Adipocyte (in vitro differentiated cells): ENCODE measurements around the gene EPM2AIP1.
A peak's percentile ranks its signal among the peaks of the same experiment; 100 is the strongest.

Experiments used
- DNase-seq: peaks from one replicate; pipeline ENCODE4 v3.0.0-alpha.2; 2015; ENCODE audit warnings: low read depth
- H3K27me3 ChIP-seq: replicated peaks from 2 replicates; pipeline ENCODE4 v1.7.0; 2013; ENCODE audit warnings: mild to moderate bottlenecking, low read length, moderate library complexity; ENCODE audit not compliant: control insufficient read depth, insufficient read depth
- H3K36me3 ChIP-seq: 2 replicates; pipeline ENCODE4 v1.7.0; 2013; ENCODE audit warnings: low read length, mild to moderate bottlenecking, moderate library complexity; ENCODE audit not compliant: control insufficient read depth, insufficient read depth, severe bottlenecking
- H3K4me1 ChIP-seq: 2 replicates; pipeline ENCODE4 v1.7.0; 2013; ENCODE audit warnings: mild to moderate bottlenecking, low read length, moderate library complexity; ENCODE audit not compliant: control insufficient read depth, insufficient read depth
- H3K4me3 ChIP-seq: 2 replicates; pipeline ENCODE4 v1.7.0; 2013; ENCODE audit warnings: mild to moderate bottlenecking, low read length, moderate library complexity
- H3K9ac ChIP-seq: 2 replicates; pipeline ENCODE4 v1.7.0; 2013; ENCODE audit warnings: mild to moderate bottlenecking, low read length, moderate library complexity
- H3K9me3 ChIP-seq: 2 replicates; pipeline ENCODE4 v1.7.0; 2013; ENCODE audit warnings: mild to moderate bottlenecking, low read length, moderate library complexity; ENCODE audit not compliant: control insufficient read depth

EPM2AIP1 gene

DNA sequence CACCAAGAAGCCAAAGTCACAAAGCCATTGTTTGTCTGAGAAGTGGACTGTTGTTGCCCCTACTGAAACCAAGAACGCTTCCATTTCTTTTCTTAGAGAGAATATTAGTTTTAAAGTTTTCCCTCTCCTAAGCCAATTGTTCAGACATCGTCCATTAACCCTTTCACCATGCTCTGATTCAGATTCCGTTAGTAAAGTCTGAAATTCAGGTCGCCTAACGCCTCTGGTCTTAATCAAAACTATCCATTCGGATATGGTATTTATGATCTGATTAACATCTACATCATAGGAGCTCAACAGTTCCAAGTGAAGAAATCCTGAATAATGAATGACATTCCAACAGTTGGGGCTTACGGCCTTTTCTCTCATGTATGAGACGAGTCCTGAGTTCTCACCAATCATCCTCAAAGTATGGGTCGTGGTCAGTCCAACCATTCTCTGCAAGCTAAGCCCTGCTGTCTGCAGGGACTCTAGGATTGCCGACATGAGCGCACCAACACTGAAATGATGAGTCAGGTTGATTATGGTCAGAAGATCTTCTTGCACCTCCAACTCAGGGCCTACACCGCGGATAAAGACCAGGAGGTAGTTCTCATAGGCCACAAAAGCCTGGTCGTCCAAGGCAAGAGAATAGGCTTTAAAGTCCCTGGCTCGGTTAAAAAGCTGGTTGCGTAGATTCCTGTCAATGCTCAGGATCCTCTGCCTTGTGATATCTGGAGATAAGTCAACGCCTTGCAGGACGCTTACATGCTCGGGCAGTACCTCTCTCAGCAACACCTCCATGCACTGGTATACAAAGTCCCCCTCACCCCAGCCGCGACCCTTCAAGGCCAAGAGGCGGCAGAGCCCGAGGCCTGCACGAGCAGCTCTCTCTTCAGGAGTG lies 767 bp downstream of the EPM2AIP1 start:
- no peaks in the 10 kb centered on the region for H3K27me3 ChIP-seq
- DNase-seq, result peak; percentile 57
- no peaks in the 10 kb centered on the region for H3K9me3 ChIP-seq
- H3K4me3 ChIP-seq, result peak overlapping the region; percentile 99
- H3K4me1 ChIP-seq, result peaks cover 38% of the 10 kb centered on the region
- peaks cover 27% of the 10 kb centered on the region for H3K36me3 ChIP-seq
- peak overlapping the region; percentile 99 for H3K9ac ChIP-seq

DNA sequence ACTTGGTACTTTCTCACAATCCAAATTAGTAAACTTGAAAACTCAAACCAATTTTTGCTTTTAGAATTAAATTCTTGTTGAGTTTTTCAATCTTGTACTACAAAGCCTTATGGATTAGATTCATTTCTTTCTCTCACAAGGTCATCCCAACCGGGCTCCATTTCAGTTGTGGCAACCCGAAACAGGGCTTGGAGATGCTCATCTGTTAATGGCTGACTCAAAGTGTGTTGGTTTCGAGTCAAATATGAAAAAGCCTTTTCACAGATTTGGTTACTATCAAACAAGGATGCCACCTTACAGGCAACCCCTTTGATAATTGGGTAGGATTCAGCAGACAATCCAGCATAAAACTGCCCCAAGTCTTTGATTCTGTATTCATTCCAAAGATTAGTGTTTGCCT lies 1.8 kb downstream of the EPM2AIP1 start:
- Histone ChIP-seq H3K4me3 (peak overlapping the region; percentile 99), H3K9ac (peak overlapping the region; percentile 99), H3K4me1 (peaks cover 38% of the 10 kb centered on the region), H3K36me3 (peaks cover 27% of the 10 kb centered on the region), H3K9me3 (no peaks in the 10 kb centered on the region), H3K27me3 (no peaks in the 10 kb centered on the region)
- DNase-seq, result no peak

DNA sequence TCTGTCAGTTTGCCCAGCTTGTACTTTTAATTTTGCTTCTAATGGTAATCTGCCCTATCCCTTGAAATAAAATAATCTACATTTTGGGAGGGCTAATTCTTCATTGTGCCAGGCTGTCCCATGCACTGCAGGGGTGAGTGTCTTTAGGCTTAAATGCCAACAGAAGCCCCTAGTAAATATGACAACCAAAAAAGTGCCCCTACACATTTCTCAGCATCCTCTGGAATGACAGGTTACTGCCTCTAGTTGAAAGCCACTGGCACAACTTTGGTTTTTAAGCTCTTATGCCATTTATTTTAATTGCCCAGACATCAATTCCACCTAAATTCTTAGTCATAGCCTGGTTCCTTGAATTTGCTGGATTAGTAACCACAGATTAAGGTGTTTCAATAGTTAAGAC lies 3.4 kb downstream of the EPM2AIP1 start:
- Histone ChIP-seq H3K4me3 (peak overlapping the region; percentile 99), H3K36me3 (peaks cover 38% of the 10 kb centered on the region), H3K9ac (peak overlapping the region; percentile 99), H3K4me1 (peaks cover 37% of the 10 kb centered on the region), H3K27me3 (no peaks in the 10 kb centered on the region), H3K9me3 (no peaks in the 10 kb centered on the region)
- no peak for DNase-seq

DNA sequence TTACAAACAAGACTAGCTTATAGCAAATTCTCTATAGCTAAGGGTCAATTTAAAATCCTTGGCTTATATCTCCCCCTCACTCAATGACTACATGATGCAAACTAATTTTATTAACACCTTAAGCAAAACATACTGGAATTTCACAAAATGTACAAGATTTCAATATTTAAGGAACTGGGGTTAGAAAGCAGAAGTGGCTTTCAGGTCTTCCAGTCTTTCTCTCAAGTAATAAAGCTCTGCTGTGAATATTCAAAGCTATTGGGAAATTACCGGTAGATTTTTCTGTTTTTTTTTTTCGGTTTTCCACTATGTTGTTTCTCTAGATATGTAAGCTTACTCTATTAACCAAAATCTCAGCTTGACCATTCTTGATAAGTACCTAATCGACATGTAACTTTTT lies 3.9 kb downstream of the EPM2AIP1 start:
- Histone ChIP-seq H3K4me3 (peak overlapping the region; percentile 99), H3K36me3 (peaks cover 43% of the 10 kb centered on the region), H3K27me3 (no peaks in the 10 kb centered on the region), H3K9ac (peak overlapping the region; percentile 99), H3K9me3 (no peaks in the 10 kb centered on the region), H3K4me1 (peaks cover 32% of the 10 kb centered on the region)
- no peak for DNase-seq

DNA sequence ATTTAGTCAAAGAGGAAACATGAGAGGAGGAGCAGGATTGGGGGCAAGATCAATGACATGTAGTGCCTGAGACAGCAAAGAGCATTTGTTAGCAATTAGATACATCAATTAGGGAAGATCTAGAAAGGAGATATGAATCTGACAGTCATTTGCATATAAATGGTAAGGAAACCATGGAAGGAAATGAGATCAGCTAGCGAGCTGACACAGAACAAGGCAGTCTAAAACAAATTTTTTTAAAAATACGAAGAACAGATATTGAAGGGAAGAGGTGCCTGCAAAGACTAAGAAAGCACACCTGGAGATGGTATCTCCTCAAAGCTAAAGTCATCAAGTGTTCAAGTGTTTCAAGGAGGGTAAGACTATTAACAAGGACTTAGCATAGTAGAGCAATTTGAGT lies 4.6 kb downstream of the EPM2AIP1 start:
- DNase-seq, result no peak
- Histone ChIP-seq H3K36me3 (peaks cover 50% of the 10 kb centered on the region), H3K9me3 (no peaks in the 10 kb centered on the region), H3K27me3 (no peaks in the 10 kb centered on the region), H3K4me3 (peak overlapping the region; percentile 99), H3K4me1 (peaks cover 30% of the 10 kb centered on the region), H3K9ac (no peak overlapping the region)

DNA sequence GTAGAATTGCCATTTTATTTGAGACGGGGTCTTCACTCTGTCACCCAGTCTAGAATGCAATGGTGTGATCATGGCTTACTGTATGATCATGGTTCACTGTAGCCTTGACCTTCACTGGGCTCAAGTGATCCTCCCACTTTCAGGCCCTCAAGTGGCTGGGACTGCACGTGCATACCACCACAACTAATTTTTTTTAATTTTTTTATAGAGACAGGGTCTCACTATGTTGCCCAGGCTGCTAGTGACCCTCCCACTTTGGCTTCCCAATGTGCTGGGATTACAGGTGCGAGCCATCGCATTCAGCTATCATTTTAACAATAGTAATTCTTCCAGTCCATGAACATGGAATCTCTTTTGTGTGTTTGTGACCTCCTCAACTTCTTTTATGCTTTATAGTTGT lies 11.9 kb downstream of the EPM2AIP1 start:
- H3K36me3 ChIP-seq, result peaks cover 36% of the 10 kb centered on the region
- H3K27me3 ChIP-seq, result no peaks in the 10 kb centered on the region
- no peak for DNase-seq
- no peaks in the 10 kb centered on the region for H3K4me1 ChIP-seq
- no peak overlapping the region for H3K4me3 ChIP-seq
- no peak overlapping the region for H3K9ac ChIP-seq
- no peaks in the 10 kb centered on the region for H3K9me3 ChIP-seq

DNA sequence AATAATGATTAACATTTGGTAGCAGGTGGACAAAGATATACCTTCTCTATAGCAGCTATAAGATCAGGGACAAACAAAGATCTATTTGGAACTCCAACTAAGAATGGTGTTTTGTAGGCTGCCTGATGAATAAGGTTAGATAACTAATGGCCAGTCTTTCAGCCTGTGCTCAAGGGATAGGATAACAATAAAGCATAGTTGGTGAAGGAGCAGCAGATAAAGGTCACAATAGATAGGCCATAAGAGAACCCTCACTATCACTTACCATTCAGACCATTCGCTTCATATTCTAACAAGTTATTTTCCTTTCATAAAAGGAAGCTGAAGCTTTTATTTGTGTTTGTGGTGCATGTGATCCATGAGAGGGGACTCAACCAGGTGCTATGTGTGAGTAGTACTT lies 19.8 kb downstream of the EPM2AIP1 start:
- no peak for DNase-seq
- Histone ChIP-seq H3K36me3 (no peaks in the 10 kb centered on the region), H3K9me3 (no peaks in the 10 kb centered on the region), H3K9ac (no peak overlapping the region), H3K4me1 (no peaks in the 10 kb centered on the region), H3K4me3 (no peak overlapping the region), H3K27me3 (no peaks in the 10 kb centered on the region)

DNA sequence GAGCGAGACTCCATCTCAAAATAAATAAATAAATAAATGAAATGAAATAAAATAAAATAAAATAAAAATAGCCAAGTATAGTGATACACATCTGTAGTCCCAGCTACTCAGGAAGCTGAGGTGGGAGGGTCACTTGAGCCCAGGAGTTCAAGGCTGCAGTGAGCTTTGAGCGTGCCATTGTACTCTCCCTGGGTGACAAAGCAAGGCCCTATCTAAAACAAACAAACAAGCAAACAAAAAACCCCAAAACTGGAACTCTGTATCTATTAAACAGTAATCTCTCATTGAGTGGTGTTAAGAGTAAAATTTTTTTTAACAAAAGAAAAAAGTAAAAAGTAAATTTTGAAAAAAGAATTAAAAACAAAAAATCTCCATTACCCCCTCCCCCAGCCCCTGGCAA lies 20.8 kb downstream of the EPM2AIP1 start:
- no peak overlapping the region for H3K4me3 ChIP-seq
- no peaks in the 10 kb centered on the region for H3K27me3 ChIP-seq
- no peak overlapping the region for H3K9ac ChIP-seq
- no peaks in the 10 kb centered on the region for H3K4me1 ChIP-seq
- H3K9me3 ChIP-seq, result no peaks in the 10 kb centered on the region
- no peaks in the 10 kb centered on the region for H3K36me3 ChIP-seq
- no peak for DNase-seq

DNA sequence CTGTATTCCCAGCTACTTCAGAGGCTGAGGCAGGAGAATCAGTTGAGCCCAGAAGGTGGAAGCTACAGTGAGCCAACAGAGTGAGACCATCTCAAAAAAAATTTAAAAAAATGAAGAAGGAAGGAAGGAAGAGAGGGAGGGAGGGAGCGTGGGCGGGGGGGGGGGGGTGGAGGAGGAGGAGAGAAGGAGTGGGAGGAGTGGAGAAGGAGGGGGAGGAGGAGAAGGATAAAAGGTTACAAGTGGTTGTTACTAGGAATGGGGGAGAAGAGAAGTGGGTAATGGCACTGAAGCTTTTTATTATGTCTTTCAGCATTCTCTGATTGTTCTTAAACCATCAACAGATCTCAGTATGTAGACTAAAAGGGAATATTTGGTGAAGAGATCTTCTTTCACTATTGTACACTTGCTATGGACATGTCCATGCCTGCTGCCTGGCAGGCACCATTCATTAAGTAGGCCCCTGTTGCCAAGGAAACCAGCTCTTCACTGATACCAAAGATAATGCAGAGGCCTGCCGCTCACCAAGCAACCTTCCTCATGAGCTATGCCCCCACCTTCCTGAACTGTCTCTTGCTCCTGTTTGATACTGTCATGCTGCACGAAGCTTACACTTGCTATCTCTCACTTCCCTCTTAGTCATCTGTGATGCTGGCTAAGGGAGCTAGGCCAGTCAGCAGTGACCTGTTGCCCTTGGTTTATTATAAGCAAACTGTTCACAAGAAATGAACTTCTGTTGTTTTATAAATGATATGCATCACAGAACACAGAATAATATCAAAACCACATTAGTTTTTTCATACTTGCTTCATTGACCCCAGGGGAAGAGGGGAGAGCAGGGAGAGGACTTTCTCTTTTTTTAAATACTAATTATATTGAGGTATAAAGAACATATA lies 23.1 kb downstream of the EPM2AIP1 start:
- no peaks in the 10 kb centered on the region for H3K27me3 ChIP-seq
- no peak overlapping the region for H3K4me3 ChIP-seq
- H3K9ac ChIP-seq, result no peak overlapping the region
- H3K4me1 ChIP-seq, result no peaks in the 10 kb centered on the region
- H3K36me3 ChIP-seq, result no peaks in the 10 kb centered on the region
- no peaks in the 10 kb centered on the region for H3K9me3 ChIP-seq
- DNase-seq, result no peak

DNA sequence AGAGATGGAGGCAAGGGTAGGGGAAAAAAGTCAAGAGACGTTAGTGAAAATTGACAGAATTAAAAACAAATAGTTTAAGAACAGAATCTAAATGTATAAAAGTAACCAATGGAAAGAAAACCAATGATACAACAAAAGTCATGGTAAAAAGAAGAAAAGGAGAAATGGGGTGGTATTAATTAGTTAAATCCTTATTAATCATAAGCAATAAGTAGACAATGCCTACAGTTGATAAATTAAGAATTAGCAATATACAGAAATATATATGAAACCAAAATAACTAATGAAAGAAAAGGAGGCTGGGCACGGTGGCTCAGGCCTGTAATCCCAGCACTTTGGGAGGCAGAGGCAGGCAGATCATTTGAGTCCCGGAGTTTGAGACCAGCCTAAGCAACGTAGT lies 23.8 kb downstream of the EPM2AIP1 start:
- Histone ChIP-seq H3K4me1 (no peaks in the 10 kb centered on the region), H3K27me3 (no peaks in the 10 kb centered on the region), H3K9me3 (no peaks in the 10 kb centered on the region), H3K9ac (no peak overlapping the region), H3K36me3 (no peaks in the 10 kb centered on the region), H3K4me3 (no peak overlapping the region)
- DNase-seq, result no peak

DNA sequence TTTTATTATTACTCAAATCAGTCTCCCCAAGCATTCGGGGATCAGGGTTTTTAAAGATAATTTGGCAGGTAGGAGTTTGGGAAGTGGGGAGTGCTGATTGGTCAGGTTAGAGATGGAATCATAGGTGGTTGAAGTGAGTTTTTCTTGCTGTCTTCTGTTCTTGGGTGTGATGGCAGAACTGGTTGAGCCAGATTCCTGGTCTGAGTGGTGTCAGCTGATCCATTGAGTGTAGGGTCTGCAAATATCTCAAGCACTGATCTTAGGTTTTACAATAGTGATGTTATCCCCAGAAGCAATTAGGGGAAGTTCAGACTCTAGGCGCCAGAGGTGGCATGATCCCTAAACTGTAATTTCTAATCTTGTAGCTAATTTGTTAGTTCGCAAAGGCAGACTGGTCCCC lies 27.5 kb downstream of the EPM2AIP1 start:
- DNase-seq, result no peak
- no peaks in the 10 kb centered on the region for H3K9me3 ChIP-seq

More for the DNA sequence above, 27.5 kb downstream of the EPM2AIP1 start:
- H3K27me3 ChIP-seq, result no peaks in the 10 kb centered on the region
- H3K9ac ChIP-seq, result no peak overlapping the region
- no peaks in the 10 kb centered on the region for H3K4me1 ChIP-seq
- H3K36me3 ChIP-seq, result no peaks in the 10 kb centered on the region
- no peak overlapping the region for H3K4me3 ChIP-seq
